Mesendoderm (in vitro differentiated cells): ENCODE measurements around the gene TRIM52.

Experiments
- DNase-seq: peaks from one replicate; pipeline ENCODE4 v3.0.0; 2013
- H2AK5ac ChIP-seq: 2 replicates; pipeline ENCODE4 v1.6.1; 2013; ENCODE audit warnings: low read length, inconsistent platforms
- H2BK120ac ChIP-seq: 2 replicates; pipeline ENCODE4 v1.6.1; 2013; ENCODE audit warnings: low read depth, mild to moderate bottlenecking, low read length, moderate library complexity, mixed read lengths
- H2BK15ac ChIP-seq: replicated peaks from 2 replicates; pipeline ENCODE4 v1.6.1; 2013; ENCODE audit warnings: low read depth, mild to moderate bottlenecking, moderate library complexity
- H2BK5ac ChIP-seq: 2 replicates; pipeline ENCODE4 v1.6.1; 2013; ENCODE audit warnings: low read length, inconsistent platforms
- H3K18ac ChIP-seq: 2 replicates; pipeline ENCODE4 v1.6.1; 2013; ENCODE audit warnings: mild to moderate bottlenecking, low read length, mixed read lengths
- H3K23ac ChIP-seq: one replicate; pipeline ENCODE4 v1.6.1; 2013; ENCODE audit warnings: low read length
- H3K27ac ChIP-seq: 2 replicates; pipeline ENCODE4 v1.5.1; 2013; ENCODE audit warnings: low read depth, mild to moderate bottlenecking, inconsistent platforms, low read length, moderate library complexity
- H3K27me3 ChIP-seq: 2 replicates; pipeline ENCODE4 v1.6.1; 2013; ENCODE audit warnings: low read length, control low read depth, mild to moderate bottlenecking, inconsistent platforms; ENCODE audit not compliant: insufficient read depth, poor library complexity
- H3K36me3 ChIP-seq: 2 replicates; pipeline ENCODE4 v1.6.1; 2013; ENCODE audit warnings: low read length, inconsistent platforms; ENCODE audit not compliant: control insufficient read depth, insufficient read depth
- H3K4ac ChIP-seq: one replicate; pipeline ENCODE4 v1.6.1; 2013; ENCODE audit warnings: low read depth, mild to moderate bottlenecking, low read length, moderate library complexity
- H3K4me1 ChIP-seq: 2 replicates; pipeline ENCODE4 v1.6.1; 2013; ENCODE audit warnings: low read depth, low read length, inconsistent platforms; ENCODE audit not compliant: control insufficient read depth
- H3K4me2 ChIP-seq: 2 replicates; pipeline ENCODE4 v1.6.1; 2013; ENCODE audit warnings: low read length
- H3K4me3 ChIP-seq: 2 replicates; pipeline ENCODE4 v1.5.1; 2013; ENCODE audit warnings: mild to moderate bottlenecking, low read length
- H3K56ac ChIP-seq: one replicate; pipeline ENCODE4 v1.6.1; 2013; ENCODE audit warnings: low read length
- H3K79me1 ChIP-seq: 2 replicates; pipeline ENCODE4 v1.6.1; 2013; ENCODE audit warnings: low read length, inconsistent platforms
- H3K79me2 ChIP-seq: 2 replicates; pipeline ENCODE4 v1.6.1; 2013; ENCODE audit warnings: mild to moderate bottlenecking, low read length; ENCODE audit not compliant: control insufficient read depth, insufficient read depth
- H3K9ac ChIP-seq: 2 replicates; pipeline ENCODE4 v1.6.1; 2013; ENCODE audit warnings: low read length, inconsistent platforms
- H4K5ac ChIP-seq: one replicate; pipeline ENCODE4 v1.6.1; 2013; ENCODE audit warnings: low read length
- H4K8ac ChIP-seq: one replicate; pipeline ENCODE4 v1.6.1; 2013; ENCODE audit warnings: low read depth, mild to moderate bottlenecking, control low read depth, low read length, moderate library complexity
- WGBS: extraction: QIAGEN DNeasy Blood & Tissue Kit; methylation state at CpG from one replicate; pipeline ENCODE4 v1.1.7; 2013; ENCODE audit warnings: low lambda C conversion rate, missing lambda C conversion rate; ENCODE audit not compliant: insufficient coverage; ENCODE audit errors: extremely low coverage; 5-methylcytosine and 5-hydroxymethylcytosine counted together

TRIM52 gene

DNA sequence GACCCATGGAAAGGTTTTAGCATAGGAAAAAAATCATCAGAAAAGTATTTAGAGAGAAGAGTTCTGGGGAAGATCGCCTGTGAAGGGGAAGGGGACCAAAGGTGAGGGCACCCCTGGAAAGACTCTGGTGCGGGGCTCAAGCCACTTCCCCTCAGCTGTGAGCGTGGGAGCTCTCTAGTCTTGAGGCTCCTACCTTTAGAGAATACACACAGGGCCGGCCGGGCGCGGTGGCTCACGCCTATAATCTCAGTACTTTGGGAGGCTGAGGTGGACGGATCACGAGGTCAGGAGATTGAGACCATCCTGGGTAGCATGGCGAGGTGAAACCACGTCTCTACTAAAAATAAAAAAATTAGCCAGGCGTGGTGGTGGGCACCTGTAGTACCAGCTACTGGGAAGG lies 30.9 kb downstream of the TRIM52 start:
- no peak overlapping the region for H3K4me2 ChIP-seq
- H3K27ac ChIP-seq = no peak overlapping the region
- H3K9ac ChIP-seq = no peak overlapping the region
- H3K4ac ChIP-seq = no peak overlapping the region
- no peak overlapping the region for H2BK5ac ChIP-seq
- peaks cover 2% of the 10 kb centered on the region for H3K79me1 ChIP-seq
- H4K8ac ChIP-seq = no peak overlapping the region
- H3K27me3 ChIP-seq = no peaks in the 10 kb centered on the region
- no peak overlapping the region for H2BK15ac ChIP-seq
- no peak overlapping the region for H3K18ac ChIP-seq
- no peaks in the 10 kb centered on the region for H3K79me2 ChIP-seq
- H3K56ac ChIP-seq = no peak overlapping the region
- WGBS = no CpG with 5 or more reads among the region's 13 CpGs
- no peaks in the 10 kb centered on the region for H3K4me1 ChIP-seq
- H3K4me3 ChIP-seq = no peak overlapping the region
- no peak for DNase-seq
- no peak overlapping the region for H3K23ac ChIP-seq
- H3K36me3 ChIP-seq = peaks cover 4% of the 10 kb centered on the region
- H2BK120ac ChIP-seq = no peak overlapping the region
- H2AK5ac ChIP-seq = no peak overlapping the region
- H4K5ac ChIP-seq = no peak overlapping the region

DNA sequence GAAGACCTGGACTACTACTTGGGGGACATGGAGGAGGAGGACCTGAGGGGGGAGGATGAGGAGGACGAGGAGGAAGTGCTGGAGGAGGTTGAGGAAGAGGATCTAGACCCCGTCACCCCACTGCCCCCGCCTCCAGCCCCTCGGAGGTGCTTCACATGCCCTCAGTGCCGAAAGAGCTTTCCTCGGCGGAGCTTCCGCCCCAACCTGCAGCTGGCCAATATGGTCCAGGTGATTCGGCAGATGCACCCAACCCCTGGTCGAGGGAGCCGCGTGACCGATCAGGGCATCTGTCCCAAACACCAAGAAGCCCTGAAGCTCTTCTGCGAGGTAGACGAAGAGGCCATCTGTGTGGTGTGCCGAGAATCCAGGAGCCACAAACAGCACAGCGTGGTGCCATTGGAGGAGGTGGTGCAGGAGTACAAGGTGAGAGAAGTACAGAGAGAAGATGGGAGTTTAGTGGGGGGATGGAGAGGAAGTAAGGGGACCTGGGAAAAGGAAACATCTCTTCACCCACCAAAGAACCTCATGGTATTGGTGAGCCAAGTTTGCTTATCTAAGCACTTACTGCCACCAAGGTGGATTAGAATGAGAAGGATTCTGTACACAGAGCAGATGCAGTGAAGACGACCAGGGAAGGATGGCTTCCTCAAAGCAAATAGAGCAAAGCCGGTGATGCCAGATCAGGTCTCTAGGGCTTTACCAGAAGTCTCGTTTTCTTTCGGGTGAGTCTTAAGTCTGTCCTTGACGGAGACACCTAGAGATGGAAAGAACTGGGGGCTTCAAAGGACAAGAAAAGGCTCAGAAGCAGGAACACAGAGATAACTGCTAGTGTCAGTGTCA lies 36.3 kb downstream of the TRIM52 start:
- Histone ChIP-seq H3K56ac (peak overlapping the region; percentile 99), H3K27me3 (no peaks in the 10 kb centered on the region), H4K8ac (no peak overlapping the region), H2AK5ac (peak overlapping the region; percentile 59), H3K79me1 (peaks cover 5% of the 10 kb centered on the region), H3K4ac (no peak overlapping the region), H2BK5ac (peak overlapping the region; percentile 51), H3K27ac (no peak overlapping the region), H3K4me1 (peaks cover 4% of the 10 kb centered on the region), H2BK15ac (no peak overlapping the region), H3K18ac (no peak overlapping the region), H2BK120ac (no peak overlapping the region), H3K79me2 (peaks cover 2% of the 10 kb centered on the region), H3K4me2 (peak overlapping the region; percentile 79), H3K36me3 (no peaks in the 10 kb centered on the region), H4K5ac (no peak overlapping the region), H3K23ac (peak overlapping the region; percentile 29), H3K9ac (peak overlapping the region; percentile 97), H3K4me3 (peak overlapping the region; percentile 63)
- DNase-seq = no peak
- WGBS = no CpG with 5 or more reads among the region's 22 CpGs

DNA sequence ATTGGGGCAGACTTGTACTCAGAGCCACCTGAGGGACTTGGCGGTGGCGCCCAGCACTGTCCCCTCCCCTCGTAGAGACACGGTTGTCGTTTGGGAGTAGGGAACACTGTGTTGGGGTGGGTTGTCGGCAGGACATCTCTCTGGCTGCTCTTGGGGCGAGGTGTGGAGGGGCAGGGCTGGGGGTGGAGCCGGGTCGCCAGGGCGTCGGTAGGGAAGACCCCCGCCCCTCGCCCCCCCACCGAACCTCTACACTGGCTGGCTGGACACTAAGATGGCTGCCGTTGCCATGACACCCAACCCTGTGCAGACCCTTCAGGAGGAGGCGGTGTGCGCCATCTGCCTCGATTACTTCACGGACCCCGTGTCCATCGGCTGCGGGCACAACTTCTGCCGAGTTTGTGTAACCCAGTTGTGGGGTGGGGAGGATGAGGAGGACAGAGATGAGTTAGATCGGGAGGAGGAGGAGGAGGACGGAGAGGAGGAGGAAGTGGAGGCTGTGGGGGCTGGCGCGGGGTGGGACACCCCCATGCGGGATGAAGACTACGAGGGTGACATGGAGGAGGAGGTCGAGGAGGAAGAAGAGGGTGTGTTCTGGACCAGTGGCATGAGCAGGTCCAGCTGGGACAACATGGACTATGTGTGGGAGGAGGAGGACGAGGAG lies 37.1 kb downstream of the TRIM52 start:
- H3K18ac ChIP-seq = peak overlapping the region; percentile 13
- H3K4ac ChIP-seq = no peak overlapping the region
- no CpG with 5 or more reads among the region's 31 CpGs for WGBS
- no peak overlapping the region for H4K8ac ChIP-seq
- no peaks in the 10 kb centered on the region for H3K36me3 ChIP-seq
- peak overlapping the region; percentile 97 for H2BK5ac ChIP-seq
- peak overlapping the region; percentile 59 for H2AK5ac ChIP-seq
- peaks cover 4% of the 10 kb centered on the region for H3K4me1 ChIP-seq
- no peak overlapping the region for H2BK15ac ChIP-seq
- peak overlapping the region; percentile 63 for H3K4me3 ChIP-seq
- peaks cover 5% of the 10 kb centered on the region for H3K79me1 ChIP-seq
- DNase-seq = peak; percentile 93
- peak overlapping the region; percentile 99 for H3K56ac ChIP-seq
- peak overlapping the region; percentile 97 for H3K9ac ChIP-seq
- H3K4me2 ChIP-seq = peak overlapping the region; percentile 93
- H2BK120ac ChIP-seq = no peak overlapping the region
- H4K5ac ChIP-seq = no peak overlapping the region
- H3K79me2 ChIP-seq = peaks cover 2% of the 10 kb centered on the region
- peak overlapping the region; percentile 80 for H3K27ac ChIP-seq
- H3K23ac ChIP-seq = peak overlapping the region; percentile 29
- no peaks in the 10 kb centered on the region for H3K27me3 ChIP-seq

DNA sequence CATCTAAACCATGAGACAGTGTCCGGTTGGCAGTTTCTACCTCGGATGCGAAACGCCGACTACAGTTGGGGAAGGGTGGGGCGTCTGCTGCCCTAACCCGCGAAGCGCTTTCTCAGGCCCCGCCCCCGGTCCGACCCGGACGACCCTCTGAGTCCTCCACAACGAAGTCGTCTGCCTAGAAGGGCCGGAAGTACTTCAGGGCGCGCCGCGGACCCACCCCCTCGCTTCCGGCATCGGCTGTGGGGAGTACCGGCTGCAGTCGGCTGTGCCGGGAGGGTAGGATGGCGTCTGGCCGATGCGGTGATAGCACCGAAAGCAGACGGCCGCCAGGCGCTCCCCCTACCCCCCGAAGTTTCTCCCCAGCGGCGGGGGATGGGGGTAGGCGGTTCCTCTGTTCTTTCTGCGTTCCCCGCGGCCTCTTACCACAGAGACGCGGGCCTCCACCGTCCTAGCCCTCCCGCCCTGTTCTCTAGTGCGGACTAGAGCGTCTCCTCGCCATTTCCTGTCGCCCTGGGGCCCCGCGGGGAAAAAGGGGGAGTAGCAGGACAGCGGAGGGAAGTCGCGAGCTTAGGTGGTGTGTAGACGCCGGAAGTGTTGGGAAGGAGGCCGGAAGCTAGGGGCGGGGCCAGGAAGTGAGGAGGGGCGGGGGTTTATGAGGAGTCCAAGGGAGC lies 37.8 kb downstream of the TRIM52 start, which contains the start of gene TRIM41:
TSS of gene TRIM41 (plus strand) at position 224 of the 671 bp plus-strand sequence. CDS start 719 bp downstream, outside the sequence.
- Histone ChIP-seq H2AK5ac (peak within 1 kb of the TSS; percentile 59), H3K23ac (peak within 1 kb of the TSS; percentile 29), H3K4me1 (peaks cover 4% of the 10 kb centered on the region), H2BK15ac (no peak within 1 kb of the TSS), H3K18ac (peak within 1 kb of the TSS; percentile 88), H3K4ac (peak within 1 kb of the TSS; percentile 49), H3K79me2 (peaks cover 2% of the 10 kb centered on the region), H3K9ac (peak within 1 kb of the TSS; percentile 97), H3K27me3 (no peaks in the 10 kb centered on the region), H3K79me1 (peaks cover 5% of the 10 kb centered on the region), H2BK120ac (no peak within 1 kb of the TSS), H4K5ac (no peak within 1 kb of the TSS), H4K8ac (no peak within 1 kb of the TSS), H2BK5ac (peak within 1 kb of the TSS; percentile 97), H3K4me3 (peak within 1 kb of the TSS; percentile 84), H3K4me2 (peak within 1 kb of the TSS; percentile 97), H3K27ac (peak within 1 kb of the TSS; percentile 94), H3K36me3 (no peaks in the 10 kb centered on the region), H3K56ac (peak within 1 kb of the TSS; percentile 99)
- DNase-seq = peak; percentile 99
- WGBS = no CpG with 5 or more reads among the region's 59 CpGs

DNA sequence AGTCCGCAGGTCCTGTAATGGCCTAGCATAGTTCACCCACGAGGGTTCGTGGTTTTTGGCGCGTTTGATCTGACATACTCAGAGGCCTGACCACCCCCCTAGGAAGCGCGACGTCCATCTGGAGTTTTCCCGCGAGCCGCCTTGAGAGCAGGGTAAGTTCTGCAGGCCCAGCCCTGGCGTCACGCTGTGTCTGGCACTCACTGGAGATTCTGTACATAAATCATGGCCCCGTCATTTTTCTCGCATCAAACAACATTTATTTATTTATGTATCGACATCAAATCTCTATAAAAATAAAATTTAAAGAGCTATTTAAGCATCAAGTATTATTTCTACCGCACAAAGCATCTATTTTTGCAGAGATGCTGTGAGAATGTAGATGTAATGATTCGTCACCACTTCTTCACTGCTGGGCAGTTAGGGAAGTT lies 38.3 kb downstream of the TRIM52 start:
- H3K4me3 ChIP-seq = peak overlapping the region; percentile 84
- peak overlapping the region; percentile 97 for H3K4me2 ChIP-seq
- H3K79me1 ChIP-seq = peaks cover 5% of the 10 kb centered on the region
- no peak overlapping the region for H2BK120ac ChIP-seq
- no peak overlapping the region for H4K8ac ChIP-seq
- H3K23ac ChIP-seq = no peak overlapping the region
- H3K27ac ChIP-seq = no peak overlapping the region
- H2AK5ac ChIP-seq = no peak overlapping the region
- H2BK5ac ChIP-seq = no peak overlapping the region
- peak overlapping the region; percentile 87 for H3K9ac ChIP-seq
- H4K5ac ChIP-seq = no peak overlapping the region
- H2BK15ac ChIP-seq = no peak overlapping the region
- no CpG with 5 or more reads among the region's 18 CpGs for WGBS
- no peaks in the 10 kb centered on the region for H3K36me3 ChIP-seq
- no peaks in the 10 kb centered on the region for H3K27me3 ChIP-seq
- H3K79me2 ChIP-seq = peaks cover 2% of the 10 kb centered on the region
- H3K4ac ChIP-seq = no peak overlapping the region
- DNase-seq = no peak
- H3K18ac ChIP-seq = peak overlapping the region; percentile 51
- H3K56ac ChIP-seq = peak overlapping the region; percentile 96
- H3K4me1 ChIP-seq = peaks cover 4% of the 10 kb centered on the region
